NCI-H2227 treated with DMSO at 0.1 percent for 48 hours (cell line): Measurements from ENCODE around the gene CBX8.
A peak's percentile ranks its signal among the peaks of the same experiment; 100 is the strongest.

Experiments
- DNase-seq: peaks from one replicate; lab custom pipeline; 2025; lab: John Stamatoyannopoulos, UW

The CBX8 gene

GRCh38 chr17:79796763-79797491 is at the start of gene CBX8:
TSS of gene CBX8 (minus strand) at chr17:79797077. CDS start at chr17:79796998, 79 bp downstream.
- peak; percentile 99 for DNase-seq

GRCh38 chr17:79845601-79845949 is 48.7 kb upstream of the CBX8 start:
- no peak for DNase-seq

DNA sequence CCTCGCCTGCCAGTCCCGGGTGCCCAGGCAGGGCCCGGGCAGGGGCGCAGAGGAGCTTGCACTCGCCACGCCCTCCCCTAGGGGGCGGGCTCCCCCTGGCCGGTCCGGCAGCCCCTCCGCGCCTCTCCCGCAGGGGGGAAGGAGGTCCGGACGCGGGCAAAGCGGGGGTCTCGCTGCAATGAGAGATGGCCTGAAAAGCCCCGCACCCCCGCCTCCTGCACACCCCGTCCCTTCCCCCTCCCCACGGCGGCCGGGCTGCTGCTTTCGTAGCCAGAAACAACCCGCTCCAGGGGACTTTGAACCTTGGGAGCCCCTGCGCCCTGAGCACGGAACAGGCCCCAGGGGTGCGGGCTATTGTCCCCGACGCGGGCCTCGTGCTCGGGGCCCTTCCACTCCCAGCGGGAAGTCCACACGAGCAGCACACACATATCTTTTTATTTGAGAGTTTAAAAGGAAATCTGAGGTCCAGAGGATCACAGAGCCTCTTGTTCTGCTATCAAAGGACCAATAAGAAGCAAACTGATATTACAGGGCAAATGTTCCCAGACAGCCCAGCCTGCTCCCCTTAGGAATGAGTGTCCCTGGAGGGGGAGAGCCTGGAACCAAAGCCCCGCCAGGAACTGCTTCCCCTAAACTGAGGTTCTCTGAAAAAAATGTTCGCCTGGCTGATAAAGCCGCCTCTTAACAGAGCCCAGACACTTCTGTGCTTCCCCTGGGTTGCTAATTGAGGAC is 48.2 kb upstream of the CBX8 start:
- peak; percentile 19 for DNase-seq

- DNase-seq = peak; percentile 46
These were observed 47.2 kb upstream of the CBX8 start for GRCh38 chr17:79843816-79844800.

DNA sequence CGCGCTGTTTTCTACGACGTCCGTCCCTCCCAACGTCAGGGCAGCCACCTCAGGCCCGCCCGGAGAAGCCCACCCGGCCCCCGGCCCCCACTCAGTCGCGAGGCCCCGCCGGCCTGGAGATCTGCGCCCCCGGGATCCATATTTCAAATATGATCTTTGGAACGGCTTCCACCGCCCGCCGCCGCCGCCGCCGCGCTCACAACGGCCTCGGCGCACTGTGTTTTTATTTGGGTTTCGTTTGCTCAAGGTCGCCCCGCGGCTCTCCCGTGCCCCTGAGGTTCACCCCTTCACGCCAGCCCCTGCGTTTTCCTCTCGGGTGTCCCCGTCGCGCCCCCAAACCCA is 46.6 kb upstream of the CBX8 start:
- DNase-seq = no peak

GRCh38 chr17:79842656-79843473 is 46.0 kb upstream of the CBX8 start:
- no peak for DNase-seq

DNA sequence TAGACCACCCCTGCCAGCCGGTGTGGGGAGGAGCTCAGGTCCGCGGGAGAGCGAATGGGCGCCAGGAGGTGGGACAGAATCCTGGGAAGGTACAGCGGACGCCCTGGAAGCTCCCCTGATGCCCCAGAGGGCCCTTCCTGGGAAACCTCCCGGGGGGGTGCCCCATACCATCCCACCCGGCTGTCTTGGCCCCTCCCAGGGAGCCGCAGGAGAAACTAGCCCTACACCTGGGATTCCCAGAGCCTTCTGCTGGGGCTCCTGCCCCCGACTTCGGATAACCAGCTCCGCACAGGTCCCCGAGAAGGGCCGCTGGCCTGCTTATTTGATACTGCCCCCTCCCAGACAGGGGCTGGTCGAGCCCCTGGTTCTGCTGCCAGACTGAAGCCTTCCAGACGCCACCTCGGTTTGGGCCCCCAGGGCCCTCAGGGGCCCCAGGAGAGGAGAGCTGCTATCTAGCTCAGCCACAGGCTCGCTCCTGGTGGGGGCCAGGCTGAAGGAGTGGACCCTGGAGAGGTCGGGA is 45.3 kb upstream of the CBX8 start:
- no peak for DNase-seq

- DNase-seq = no peak
These were observed 44.7 kb upstream of the CBX8 start for GRCh38 chr17:79841369-79842135.

DNA sequence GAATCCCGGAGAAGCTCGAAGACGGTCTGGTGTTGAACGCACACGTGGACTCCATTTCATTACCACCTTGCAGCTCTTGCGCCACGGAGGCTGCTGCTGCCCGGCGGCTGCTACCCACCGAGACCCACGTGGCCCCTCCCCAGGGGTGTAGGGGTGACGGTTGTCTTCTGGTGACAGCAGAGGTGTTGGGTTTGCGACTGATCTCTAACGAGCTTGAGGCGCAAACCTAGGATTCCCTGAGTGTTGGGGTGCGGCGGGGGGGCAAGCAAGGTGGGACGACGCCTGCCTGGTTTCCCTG is 44.1 kb upstream of the CBX8 start:
- no peak for DNase-seq

DNA sequence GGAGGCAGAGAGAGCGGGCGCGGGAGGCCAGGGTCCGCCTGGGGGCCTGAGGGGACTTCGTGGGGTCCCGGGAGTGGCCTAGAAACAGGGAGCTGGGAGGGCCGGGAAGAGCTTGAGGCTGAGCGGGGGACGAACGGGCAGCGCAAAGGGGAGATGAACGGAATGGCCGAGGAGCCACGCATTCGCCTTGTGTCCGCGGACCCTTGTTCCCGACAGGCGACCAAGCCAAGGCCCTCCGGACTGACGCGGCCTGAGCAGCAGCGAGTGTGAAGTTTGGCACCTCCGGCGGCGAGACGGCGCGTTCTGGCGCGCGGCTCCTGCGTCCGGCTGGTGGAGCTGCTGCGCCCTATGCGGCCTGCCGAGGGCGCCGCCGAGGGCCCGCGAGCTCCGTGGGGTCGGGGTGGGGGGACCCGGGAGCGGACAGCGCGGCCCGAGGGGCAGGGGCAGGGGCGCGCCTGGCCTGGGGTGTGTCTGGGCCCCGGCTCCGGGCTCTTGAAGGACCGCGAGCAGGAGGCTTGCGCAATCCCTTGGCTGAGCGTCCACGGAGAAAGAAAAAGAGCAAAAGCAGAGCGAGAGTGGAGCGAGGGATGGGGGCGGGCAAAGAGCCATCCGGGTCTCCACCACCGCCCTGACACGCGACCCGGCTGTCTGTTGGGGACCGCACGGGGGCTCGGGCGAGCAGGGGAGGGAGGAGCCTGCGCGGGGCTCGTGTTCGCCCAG is 43.6 kb upstream of the CBX8 start:
- no peak for DNase-seq

DNA sequence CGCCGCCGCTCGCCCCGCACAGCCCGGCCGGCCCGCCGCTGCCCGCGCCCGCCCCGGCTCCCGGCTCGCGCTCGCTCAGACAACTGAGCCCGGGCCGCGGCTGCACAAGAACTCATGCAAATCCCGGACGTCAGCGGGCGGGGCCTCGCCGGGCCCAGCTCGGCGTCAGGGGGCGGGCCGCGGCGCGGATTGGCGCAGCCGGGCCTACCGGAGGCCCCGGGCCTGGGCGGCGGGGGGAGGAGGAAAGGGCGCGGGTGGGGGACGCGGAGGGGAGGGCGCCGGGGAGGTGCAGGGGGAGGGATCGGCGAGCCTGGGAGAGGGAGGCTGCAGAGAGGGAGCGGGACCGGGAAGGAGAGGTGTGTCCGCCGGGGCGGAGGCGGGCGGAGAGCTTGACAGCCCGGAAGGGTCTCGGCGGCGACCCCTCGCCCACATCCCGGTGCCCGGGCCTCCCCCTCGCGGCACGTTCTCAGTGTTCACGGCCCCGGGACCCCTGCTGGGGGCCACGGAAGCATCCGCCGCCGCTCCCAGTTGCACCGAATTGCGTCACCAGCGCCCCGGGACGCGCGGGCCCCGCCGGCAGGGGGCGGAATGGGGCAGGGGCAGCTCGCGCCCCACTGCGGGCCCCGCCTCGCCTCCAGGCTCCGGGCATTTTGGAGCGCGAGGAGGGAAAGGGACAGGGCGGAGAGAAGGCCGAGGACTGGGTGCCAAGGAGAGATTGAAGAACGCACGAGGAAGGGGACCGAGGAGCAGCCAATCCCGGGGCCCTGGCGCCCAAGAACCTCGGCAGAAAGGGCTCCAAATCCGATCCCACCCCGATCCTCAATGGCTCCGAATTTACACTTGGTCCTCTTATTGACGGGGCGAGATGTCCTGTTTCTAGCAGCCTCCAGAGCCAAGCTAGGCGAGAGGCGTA is 42.7 kb upstream of the CBX8 start, which contains the start of gene CBX4:
CBX4 (minus strand) TSS at position 85 of the 913 bp plus-strand sequence. CDS start 189 bp downstream, outside the sequence.
- peak; percentile 91 for DNase-seq

GRCh38 chr17:79838522-79839274 is 41.8 kb upstream of the CBX8 start:
- DNase-seq = peak; percentile 59

DNA sequence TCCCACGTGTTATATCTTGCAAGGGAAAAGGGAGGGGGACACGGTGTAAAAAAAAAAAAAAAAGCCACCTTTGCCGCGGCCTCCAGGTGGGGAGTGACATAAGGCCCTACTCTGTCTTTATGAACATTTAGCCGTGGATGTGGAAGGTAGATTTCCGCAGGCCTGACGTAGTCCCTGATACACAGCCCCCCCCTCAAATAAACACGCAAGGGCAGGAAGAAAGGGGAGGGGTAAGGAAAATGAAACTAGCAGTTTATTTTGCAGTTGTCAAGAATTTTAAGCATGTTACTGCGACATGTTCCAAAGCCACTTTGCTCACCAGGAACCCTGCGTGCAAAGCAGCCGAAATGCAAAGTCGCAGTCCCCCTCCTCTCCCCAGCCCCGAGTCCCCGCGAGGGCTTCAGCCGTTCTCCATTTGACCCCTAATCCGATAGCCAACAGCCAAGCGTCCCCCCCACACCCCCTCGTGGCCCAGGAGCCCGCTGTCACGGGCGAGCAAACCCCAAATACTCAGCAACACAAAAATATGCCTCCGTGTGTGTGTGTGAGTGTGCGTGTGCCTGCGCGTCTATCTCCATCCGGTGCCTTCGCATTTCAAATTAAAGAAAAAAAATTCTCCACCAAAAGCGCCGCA is 41.1 kb upstream of the CBX8 start:
- DNase-seq = no peak

DNA sequence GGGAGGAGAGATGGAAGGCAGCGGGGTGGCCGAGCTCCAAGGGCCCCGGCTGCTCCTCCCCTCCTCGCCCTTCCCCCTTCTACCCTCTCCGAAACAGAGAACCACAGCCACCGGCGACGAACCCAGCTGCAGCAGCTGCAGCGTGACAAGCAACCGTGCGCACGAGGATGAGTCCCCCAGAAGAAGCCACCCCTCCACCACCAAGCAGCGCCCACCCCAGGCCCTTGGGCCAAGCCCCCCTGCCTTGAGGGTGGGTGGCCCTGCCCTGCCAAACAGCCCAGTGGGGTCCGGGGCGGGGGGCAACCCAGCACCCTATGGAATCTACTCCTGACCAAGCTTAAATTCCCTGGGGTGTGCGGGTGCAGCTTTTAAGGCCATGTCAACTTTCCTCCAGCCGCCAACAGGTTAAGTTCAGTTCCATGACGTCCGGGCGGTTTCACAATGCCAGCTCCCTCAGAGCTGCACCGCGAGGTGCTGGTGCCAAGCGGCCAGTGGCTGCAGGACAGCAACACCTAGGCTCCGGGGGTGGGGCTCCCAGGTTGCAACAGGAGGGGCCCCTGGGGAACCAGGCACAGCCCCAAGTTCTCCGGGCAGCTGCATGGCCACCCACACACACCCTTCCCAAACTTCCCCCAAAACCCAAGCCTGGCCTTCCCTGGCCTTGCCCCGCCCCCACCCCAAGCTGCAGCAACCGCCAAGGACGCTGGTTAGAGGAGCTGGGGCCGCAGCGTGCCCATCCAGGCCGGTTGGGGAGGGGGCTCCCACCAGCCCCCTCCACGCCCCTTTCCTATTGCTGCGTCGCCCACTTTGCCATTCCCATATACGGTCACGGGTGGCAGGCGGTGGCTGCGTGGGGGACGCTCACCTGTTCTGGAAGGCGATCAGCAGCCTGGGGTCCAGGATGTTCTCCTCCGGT is 40.4 kb upstream of the CBX8 start:
- DNase-seq = no peak

DNA sequence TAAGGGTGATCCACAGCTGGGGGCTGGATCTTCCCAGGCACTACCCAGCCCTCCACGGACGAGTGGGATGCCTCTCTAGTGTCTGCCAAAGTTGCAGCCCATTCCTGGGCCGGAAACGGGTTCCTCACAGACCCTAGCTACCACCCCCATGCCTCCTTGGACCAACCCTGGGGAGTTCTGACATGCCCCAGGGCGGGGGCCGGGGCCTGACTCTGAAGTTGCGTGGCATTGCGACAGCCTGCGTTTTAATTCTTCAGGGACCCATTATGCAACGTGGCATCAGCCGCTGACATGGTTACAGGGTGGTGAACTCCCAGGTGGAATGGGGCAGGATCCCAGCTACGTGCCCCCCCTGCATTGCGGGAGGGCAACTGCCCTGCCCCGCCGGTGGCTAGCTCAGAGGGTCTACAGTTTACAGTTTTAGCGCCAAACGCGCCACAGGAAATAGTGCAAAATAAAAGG is 39.7 kb upstream of the CBX8 start:
- no peak for DNase-seq

DNA sequence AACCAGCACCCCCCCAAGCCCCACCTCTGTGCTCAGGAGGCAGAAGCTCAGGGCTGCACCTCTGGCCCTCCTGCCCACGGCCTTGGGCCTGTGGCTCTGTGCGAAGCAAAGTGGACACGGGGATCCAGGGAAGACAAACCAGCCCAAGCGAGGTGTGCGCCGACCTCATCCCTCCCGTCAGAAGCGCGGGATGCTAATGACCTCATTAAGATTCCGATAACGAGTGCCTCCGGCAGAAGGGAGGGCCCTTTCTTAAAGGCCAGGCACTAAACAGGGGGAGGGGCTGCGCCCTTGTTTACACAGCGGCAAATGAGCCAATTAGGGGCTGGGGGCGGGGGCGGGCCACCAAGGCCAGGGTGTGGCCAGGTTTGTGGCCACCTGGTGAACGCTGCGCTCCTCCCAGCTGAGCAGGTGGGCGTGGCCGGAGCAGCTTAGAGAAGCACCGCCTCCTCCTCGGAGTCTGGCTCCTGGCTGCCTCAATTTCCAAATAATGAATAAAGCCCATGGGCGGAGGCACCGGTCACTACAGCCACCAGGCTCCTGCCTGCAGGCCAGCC is 39.2 kb upstream of the CBX8 start:
- no peak for DNase-seq
